Measurements from ENCODE around the gene ZFYVE21.
"Not testable (repeated sequence)": the region's sequence is repeated elsewhere in the genome, so short reads cannot be mapped to it uniquely, and the experiment has no call there.

Gene ZFYVE21

GRCh38 chr14:103715052-103716000, at the start of gene ZFYVE21, which contains the start of gene XRCC3:
TSS of gene ZFYVE21 (plus strand) at chr14:103715810. CDS start at chr14:103715842, 32 bp downstream.
TSS of gene XRCC3 (minus strand) at chr14:103715451. CDS start at chr14:103711087, 4,364 bp downstream.
- DNase-seq: peak; percentile 99 to 100

- no peak for DNase-seq
Measured at GRCh38 chr14:103667671-103668070, 47.9 kb upstream of the ZFYVE21 start.

GRCh38 chr14:103668117-103668516, 47.5 kb upstream of the ZFYVE21 start:
- no peak for DNase-seq

GRCh38 chr14:103669370-103669769, 46.2 kb upstream of the ZFYVE21 start:
- DNase-seq: no peak

GRCh38 chr14:103671911-103672310, 43.7 kb upstream of the ZFYVE21 start:
- no peak for DNase-seq

- no peak for DNase-seq
Measured at GRCh38 chr14:103675957-103676356, 39.7 kb upstream of the ZFYVE21 start.

- no peak for DNase-seq
Measured at GRCh38 chr14:103676881-103677675, 38.5 kb upstream of the ZFYVE21 start.

- DNase-seq: peak; percentile 39 to 60
Measured at GRCh38 chr14:103679351-103679750, 36.3 kb upstream of the ZFYVE21 start.

GRCh38 chr14:103680491-103681231, 34.9 kb upstream of the ZFYVE21 start:
- DNase-seq: no peak

- no peak for DNase-seq
Measured at GRCh38 chr14:103683139-103683538, 32.5 kb upstream of the ZFYVE21 start.

- DNase-seq: no peak
Measured at GRCh38 chr14:103684471-103684870, 31.1 kb upstream of the ZFYVE21 start.

GRCh38 chr14:103684871-103685270, 30.7 kb upstream of the ZFYVE21 start:
- no peak for DNase-seq

GRCh38 chr14:103685276-103686211, 30.1 kb upstream of the ZFYVE21 start:
- no peak for DNase-seq

GRCh38 chr14:103686831-103687485, 28.7 kb upstream of the ZFYVE21 start:
- DNase-seq: no peak

- no peak for DNase-seq
Measured at GRCh38 chr14:103687712-103688111, 27.9 kb upstream of the ZFYVE21 start.

- no peak for DNase-seq
Measured at GRCh38 chr14:103688441-103688840, 27.2 kb upstream of the ZFYVE21 start.

- no peak for DNase-seq
Measured at GRCh38 chr14:103688906-103689902, 26.4 kb upstream of the ZFYVE21 start.

GRCh38 chr14:103690332-103690731, 25.3 kb upstream of the ZFYVE21 start:
- DNase-seq: no peak

GRCh38 chr14:103691655-103692054, 24.0 kb upstream of the ZFYVE21 start:
- DNase-seq: not testable (repeated sequence)

- DNase-seq: no peak
Measured at GRCh38 chr14:103692159-103692558, 23.5 kb upstream of the ZFYVE21 start.
